PFSK-1 (cell line): Measurements from ENCODE around the gene TBCD.

ENCODE experiments used
- FOXP2 ChIP-seq: optimal IDR thresholded peaks from 2 replicates; pipeline ENCODE3; 2011; ENCODE audit warnings: borderline replicate concordance, control low read depth, inconsistent platforms; ENCODE audit not compliant: insufficient read depth; ENCODE audit errors: extremely low read length, extremely low read depth
- POLR2AphosphoS5 ChIP-seq: IDR thresholded peaks from 2 replicates; pipeline ENCODE4 v1.6.1; 2012; ENCODE audit warnings: low read depth, mild to moderate bottlenecking, control low read depth, low read length, moderate library complexity
- SIN3A ChIP-seq: IDR thresholded peaks from 2 replicates; pipeline ENCODE4 v1.6.1; 2012; ENCODE audit warnings: mild to moderate bottlenecking, low read length, moderate library complexity, borderline replicate concordance; ENCODE audit not compliant: insufficient read depth
- TAF1 ChIP-seq: IDR thresholded peaks from 2 replicates; pipeline ENCODE4 v1.6.1; 2012; ENCODE audit warnings: low read length, control low read depth, borderline replicate concordance; ENCODE audit not compliant: insufficient read depth
- TF ChIP-seq, protein P1 (sequence below), 2 experiments: IDR thresholded peaks; 2 replicates each; pipeline versions ENCODE4 v1.6.1 to v1.8.0; 2011 to 2012; ENCODE audit warnings: low read depth in 2 of 2, low read length in 2 of 2, control low read depth in 1 of 2, inconsistent platforms in 1 of 2, mild to moderate bottlenecking in 1 of 2, moderate library complexity in 1 of 2; ENCODE audit not compliant: insufficient read depth in 1 of 2

TBCD gene

DNA sequence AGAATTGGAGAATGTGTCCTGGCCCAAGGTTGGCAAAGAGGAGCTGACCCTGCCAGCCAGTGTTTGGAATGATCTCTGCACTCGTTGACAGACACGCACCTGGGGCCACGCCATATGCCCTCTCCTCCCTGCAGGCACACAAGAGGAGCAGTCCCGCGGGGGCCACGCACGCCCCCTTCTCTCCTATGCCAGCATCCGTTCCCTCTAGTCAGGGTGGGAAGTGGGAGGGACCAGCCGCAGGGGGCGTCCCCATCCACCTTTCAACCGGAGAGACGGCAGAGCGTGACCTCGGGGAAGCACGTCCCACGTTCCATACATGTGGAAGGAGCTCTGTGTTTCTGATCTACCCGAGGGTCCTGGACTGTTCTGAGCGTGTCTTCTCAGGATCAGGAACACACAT is 174.9 kb downstream of the TBCD start:
- TF ChIP-seq, protein P1, sequence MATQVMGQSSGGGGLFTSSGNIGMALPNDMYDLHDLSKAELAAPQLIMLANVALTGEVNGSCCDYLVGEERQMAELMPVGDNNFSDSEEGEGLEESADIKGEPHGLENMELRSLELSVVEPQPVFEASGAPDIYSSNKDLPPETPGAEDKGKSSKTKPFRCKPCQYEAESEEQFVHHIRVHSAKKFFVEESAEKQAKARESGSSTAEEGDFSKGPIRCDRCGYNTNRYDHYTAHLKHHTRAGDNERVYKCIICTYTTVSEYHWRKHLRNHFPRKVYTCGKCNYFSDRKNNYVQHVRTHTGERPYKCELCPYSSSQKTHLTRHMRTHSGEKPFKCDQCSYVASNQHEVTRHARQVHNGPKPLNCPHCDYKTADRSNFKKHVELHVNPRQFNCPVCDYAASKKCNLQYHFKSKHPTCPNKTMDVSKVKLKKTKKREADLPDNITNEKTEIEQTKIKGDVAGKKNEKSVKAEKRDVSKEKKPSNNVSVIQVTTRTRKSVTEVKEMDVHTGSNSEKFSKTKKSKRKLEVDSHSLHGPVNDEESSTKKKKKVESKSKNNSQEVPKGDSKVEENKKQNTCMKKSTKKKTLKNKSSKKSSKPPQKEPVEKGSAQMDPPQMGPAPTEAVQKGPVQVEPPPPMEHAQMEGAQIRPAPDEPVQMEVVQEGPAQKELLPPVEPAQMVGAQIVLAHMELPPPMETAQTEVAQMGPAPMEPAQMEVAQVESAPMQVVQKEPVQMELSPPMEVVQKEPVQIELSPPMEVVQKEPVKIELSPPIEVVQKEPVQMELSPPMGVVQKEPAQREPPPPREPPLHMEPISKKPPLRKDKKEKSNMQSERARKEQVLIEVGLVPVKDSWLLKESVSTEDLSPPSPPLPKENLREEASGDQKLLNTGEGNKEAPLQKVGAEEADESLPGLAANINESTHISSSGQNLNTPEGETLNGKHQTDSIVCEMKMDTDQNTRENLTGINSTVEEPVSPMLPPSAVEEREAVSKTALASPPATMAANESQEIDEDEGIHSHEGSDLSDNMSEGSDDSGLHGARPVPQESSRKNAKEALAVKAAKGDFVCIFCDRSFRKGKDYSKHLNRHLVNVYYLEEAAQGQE (IDR thresholded peaks at IDR 0.05; ENCODE audit: insufficient read depth in 1 of 2, low read depth in 2 of 2, low read length in 2 of 2) = no peak
- TF ChIP-seq POLR2AphosphoS5 = no peak
- TF ChIP-seq SIN3A = no peak
- no peak for TF ChIP-seq FOXP2
- TF ChIP-seq TAF1 = no peak

DNA sequence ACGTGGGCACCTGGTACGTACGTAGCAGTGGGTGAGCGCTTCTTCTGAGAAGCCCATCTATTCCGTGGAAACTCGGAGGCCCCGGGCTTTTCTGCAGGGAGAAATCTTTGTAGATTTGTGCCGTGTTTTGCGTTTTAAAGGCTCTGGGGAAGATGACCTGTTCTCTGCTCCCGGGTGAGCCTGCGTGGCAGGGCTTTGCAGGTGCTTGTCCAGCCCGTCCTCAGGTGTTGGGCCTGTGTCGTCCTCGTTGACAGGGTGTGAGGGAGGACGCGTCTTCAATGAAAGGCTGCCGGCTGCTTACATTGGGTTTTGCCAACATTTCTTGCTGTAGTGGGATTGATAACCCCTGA is 175.4 kb downstream of the TBCD start:
- TF ChIP-seq, protein P1 (IDR thresholded peaks at IDR 0.05; ENCODE audit: insufficient read depth in 1 of 2, low read depth in 2 of 2, low read length in 2 of 2) = no peak
- no peak for TF ChIP-seq SIN3A
- TF ChIP-seq TAF1 = no peak
- TF ChIP-seq FOXP2 = no peak
- no peak for TF ChIP-seq POLR2AphosphoS5

DNA sequence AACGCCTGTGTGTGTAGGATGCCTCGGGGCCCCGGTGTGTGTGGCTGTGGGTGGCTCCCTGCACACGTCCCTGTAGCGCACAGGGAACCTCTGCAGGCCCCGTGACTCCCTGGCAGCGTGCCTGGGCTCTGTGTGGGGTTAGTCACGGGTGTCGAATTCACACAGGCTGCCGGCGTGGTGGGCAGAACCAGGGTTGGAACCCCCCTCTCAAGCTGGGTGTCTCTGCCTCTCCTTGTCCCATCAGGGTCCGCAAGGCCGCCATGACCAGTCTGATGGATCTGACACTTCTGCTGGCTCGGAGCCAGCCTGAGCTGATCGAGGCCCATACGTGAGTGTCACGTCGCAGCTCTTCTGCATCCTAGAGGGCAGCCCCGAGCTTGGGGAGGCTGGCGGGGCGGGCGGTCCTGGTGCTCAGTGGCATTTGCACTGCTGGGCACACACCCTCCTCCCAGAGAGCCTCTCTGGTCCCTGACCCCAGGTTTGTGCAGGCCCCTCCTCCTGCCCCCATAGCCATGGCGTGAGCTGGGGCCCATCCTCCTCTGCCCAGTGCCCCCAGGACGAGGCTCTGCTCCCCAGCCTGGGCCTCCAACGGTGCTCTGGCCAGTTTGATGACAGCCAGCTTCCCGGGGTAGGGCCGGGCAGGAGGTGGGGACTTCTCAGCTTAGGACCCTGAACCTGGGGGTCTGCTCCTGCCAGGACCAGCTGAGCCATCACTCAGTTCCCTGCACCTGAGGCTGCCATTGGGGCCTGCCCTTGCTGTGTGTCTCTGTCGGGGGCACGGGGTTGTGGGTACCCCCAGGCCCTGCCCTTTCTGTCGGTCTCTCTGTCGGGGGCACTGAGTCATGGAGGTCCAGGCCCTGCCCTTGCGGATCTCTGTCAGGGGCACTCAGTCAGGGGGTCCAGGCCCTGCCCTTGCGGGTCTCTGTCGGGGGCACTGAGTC is 176.1 kb downstream of the TBCD start:
- TF ChIP-seq POLR2AphosphoS5 (no peak), FOXP2 (no peak), SIN3A (no peak), TAF1 (no peak)
- TF ChIP-seq, protein P1 (IDR thresholded peaks at IDR 0.05; ENCODE audit: insufficient read depth in 1 of 2, low read depth in 2 of 2, low read length in 2 of 2) = no peak

DNA sequence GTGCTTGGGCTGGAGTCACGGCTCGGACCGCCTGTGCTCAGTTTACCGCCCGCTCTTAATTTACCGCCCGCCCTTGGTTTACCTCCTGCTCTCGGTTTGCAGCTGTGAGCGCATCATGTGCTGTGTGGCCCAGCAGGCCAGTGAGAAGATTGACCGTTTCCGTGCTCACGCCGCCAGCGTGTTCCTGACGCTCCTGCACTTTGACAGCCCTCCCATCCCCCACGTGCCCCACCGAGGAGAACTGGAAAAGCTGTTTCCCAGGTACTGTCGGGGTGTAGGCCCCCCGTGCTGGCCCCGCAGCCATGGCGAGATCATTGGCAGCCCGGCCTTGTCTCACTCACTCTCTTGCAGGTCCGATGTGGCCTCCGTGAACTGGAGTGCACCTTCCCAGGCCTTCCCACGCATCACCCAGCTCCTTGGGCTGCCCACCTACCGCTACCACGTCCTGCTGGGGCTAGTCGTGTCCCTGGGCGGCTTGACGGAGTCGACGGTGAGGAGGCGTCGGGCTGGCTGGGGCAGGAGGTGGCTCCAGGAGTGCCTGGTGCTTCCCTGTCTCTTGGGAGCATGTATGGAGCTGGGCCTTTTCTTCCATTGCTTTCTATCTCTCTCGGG is 177.3 kb downstream of the TBCD start:
- TF ChIP-seq TAF1 (no peak), SIN3A (no peak), FOXP2 (no peak)
- TF ChIP-seq, protein P1 (IDR thresholded peaks at IDR 0.05; ENCODE audit: insufficient read depth in 1 of 2, low read depth in 2 of 2, low read length in 2 of 2) = no peak
